H1 (cell line): ENCODE measurements around the gene ACSL6.

Experiments
- EP300 ChIP-seq, 2 experiments: IDR thresholded peaks; 1 replicate in 1 of 2; 2 replicates in 1 of 2; pipeline ENCODE4 v1.6.1; 2011 to 2012; ENCODE audit warnings: low read depth in 2 of 2, low read length in 2 of 2, mild to moderate bottlenecking in 2 of 2, borderline replicate concordance in 1 of 2, inconsistent platforms in 1 of 2, moderate library complexity in 1 of 2
- POLR2A ChIP-seq, 2 experiments: IDR thresholded peaks; 1 replicate in 1 of 2; 2 replicates in 1 of 2; pipeline ENCODE4 v1.6.1; 2011; ENCODE audit warnings: low read depth in 2 of 2, low read length in 2 of 2, mild to moderate bottlenecking in 2 of 2; ENCODE audit errors: control extremely low read depth in 1 of 2
- RXRA ChIP-seq: IDR thresholded peaks from 2 replicates; pipeline ENCODE4 v1.6.1; 2011; ENCODE audit warnings: low read depth, mild to moderate bottlenecking, low read length, moderate library complexity; ENCODE audit not compliant: insufficient read depth
- TF ChIP-seq, protein P1 (sequence below), 3 experiments: IDR thresholded peaks; 1 replicate in 2 of 3; 2 replicates in 1 of 3; pipeline versions ENCODE4 v1.5.1 to v1.6.1; 2011; ENCODE audit warnings: low read length in 3 of 3, mild to moderate bottlenecking in 3 of 3, inconsistent platforms in 2 of 3, low read depth in 1 of 3, moderate library complexity in 1 of 3; ENCODE audit not compliant: insufficient read depth in 1 of 3; ENCODE audit errors: control extremely low read depth in 1 of 3

DNA sequence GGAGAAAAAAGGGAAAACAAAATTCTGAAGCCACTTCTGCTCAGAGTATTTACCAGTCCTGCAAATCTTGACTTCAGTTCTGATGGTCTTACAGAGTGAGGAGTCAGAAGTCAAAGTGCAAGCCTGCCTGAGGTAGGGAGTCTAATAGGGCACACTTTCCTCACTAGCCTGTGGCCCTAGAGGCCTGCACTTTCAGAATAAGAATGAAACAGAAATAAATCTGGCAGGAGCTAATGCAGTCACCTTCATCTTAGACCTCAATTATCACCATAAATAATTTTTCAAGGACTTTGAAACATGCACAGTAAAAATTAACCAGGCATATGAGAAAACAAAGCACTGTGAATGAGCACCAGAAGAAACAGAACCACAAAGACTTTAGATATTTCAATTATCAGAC lies 20.7 kb upstream of the ACSL6 start:
- TF ChIP-seq, protein P1, sequence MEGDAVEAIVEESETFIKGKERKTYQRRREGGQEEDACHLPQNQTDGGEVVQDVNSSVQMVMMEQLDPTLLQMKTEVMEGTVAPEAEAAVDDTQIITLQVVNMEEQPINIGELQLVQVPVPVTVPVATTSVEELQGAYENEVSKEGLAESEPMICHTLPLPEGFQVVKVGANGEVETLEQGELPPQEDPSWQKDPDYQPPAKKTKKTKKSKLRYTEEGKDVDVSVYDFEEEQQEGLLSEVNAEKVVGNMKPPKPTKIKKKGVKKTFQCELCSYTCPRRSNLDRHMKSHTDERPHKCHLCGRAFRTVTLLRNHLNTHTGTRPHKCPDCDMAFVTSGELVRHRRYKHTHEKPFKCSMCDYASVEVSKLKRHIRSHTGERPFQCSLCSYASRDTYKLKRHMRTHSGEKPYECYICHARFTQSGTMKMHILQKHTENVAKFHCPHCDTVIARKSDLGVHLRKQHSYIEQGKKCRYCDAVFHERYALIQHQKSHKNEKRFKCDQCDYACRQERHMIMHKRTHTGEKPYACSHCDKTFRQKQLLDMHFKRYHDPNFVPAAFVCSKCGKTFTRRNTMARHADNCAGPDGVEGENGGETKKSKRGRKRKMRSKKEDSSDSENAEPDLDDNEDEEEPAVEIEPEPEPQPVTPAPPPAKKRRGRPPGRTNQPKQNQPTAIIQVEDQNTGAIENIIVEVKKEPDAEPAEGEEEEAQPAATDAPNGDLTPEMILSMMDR (IDR thresholded peaks at IDR 0.05; ENCODE audit: control extremely low read depth in 1 of 3, insufficient read depth in 1 of 3, low read depth in 1 of 3, low read length in 3 of 3), result no peak
- TF ChIP-seq EP300 (IDR thresholded peaks at IDR 0.05; ENCODE audit: borderline replicate concordance in 1 of 2, low read depth in 2 of 2, low read length in 2 of 2) (no peak), POLR2A (IDR thresholded peaks at IDR 0.05; ENCODE audit: control extremely low read depth in 1 of 2, low read depth in 2 of 2, low read length in 2 of 2) (no peak), RXRA (no peak)
